GM12874 (cell line): ENCODE measurements around the gene FAXC.

Experiments
- TF ChIP-seq, protein P1 (sequence below): IDR thresholded peaks from 2 replicates; pipeline ENCODE4 v1.5.1; 2011; ENCODE audit warnings: low read depth, mild to moderate bottlenecking, control low read depth, low read length, moderate library complexity; ENCODE audit not compliant: insufficient read depth

The FAXC gene

GRCh38 chr6:99369533-99369932 is 20.1 kb upstream of the FAXC start:
- TF ChIP-seq, protein P1, sequence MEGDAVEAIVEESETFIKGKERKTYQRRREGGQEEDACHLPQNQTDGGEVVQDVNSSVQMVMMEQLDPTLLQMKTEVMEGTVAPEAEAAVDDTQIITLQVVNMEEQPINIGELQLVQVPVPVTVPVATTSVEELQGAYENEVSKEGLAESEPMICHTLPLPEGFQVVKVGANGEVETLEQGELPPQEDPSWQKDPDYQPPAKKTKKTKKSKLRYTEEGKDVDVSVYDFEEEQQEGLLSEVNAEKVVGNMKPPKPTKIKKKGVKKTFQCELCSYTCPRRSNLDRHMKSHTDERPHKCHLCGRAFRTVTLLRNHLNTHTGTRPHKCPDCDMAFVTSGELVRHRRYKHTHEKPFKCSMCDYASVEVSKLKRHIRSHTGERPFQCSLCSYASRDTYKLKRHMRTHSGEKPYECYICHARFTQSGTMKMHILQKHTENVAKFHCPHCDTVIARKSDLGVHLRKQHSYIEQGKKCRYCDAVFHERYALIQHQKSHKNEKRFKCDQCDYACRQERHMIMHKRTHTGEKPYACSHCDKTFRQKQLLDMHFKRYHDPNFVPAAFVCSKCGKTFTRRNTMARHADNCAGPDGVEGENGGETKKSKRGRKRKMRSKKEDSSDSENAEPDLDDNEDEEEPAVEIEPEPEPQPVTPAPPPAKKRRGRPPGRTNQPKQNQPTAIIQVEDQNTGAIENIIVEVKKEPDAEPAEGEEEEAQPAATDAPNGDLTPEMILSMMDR, result no peak

DNA sequence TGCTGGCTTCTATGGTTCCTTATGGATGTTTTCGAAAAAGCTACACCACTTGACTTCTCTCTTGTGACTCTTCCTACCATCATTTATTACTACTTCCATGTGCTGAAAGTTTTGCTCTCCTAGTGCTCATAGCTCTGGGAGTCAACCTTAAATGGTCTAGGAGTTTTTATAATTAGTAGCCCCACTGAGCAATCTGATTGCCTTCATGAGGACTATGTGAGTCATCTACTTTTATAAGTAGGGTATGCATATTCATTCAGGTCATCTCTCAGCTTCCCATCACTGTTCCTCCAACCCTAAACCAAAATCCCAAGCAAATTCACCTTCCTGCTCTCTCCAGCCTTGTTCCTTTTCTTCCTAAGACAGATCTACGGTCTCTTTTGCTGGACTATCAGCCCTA is 17.4 kb upstream of the FAXC start:
- TF ChIP-seq, protein P1, result no peak

- TF ChIP-seq, protein P1, result no peak
Measured at GRCh38 chr6:99364026-99364425, 14.6 kb upstream of the FAXC start.

DNA sequence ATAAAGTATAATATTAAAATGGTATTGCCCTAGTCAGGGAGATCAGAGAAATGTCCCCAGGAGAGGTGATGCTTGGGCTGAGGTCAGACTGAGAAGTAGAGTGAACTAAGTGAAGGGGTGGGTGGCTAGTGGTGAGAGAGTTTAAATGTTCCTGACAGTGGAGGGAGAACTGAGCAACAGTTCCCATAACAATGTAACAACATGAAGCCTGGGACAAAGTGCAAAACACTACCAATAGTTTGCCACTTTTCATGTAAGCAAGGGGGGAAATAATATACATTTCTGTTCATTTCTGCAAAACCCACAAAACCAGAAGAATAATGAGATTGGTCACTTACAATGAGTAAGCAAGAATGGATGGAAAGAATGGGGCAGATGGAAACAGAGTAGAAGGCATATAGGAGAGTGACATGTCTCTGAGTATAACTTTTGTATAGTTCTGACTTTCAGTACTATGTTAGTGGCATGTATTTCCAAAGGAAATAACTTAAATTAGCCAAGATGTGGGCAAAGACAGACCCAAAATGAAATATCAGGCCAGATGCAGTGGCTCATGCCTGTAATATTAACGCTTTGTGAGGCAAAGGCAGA is 13.3 kb upstream of the FAXC start:
- TF ChIP-seq, protein P1, result no peak

DNA sequence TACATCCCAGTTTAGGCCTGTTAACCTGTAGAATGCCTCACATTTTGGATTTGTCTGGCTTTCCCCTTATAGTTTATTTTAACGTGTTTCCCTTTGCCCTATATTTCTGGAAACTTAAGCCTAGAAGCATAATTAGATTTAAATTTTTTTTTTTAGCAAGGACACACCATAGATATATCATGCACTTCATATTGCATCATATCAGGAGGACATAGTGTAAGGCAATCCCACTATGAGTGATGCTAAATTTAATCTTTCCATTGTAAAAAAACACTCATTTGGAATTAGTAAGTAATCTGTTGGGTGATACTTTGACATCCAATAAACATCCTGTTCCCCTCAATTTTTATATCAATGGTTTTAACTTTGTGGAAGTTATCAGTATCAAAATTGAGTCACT is 10.3 kb upstream of the FAXC start:
- TF ChIP-seq, protein P1, result no peak

GRCh38 chr6:99356641-99357040 is 7.2 kb upstream of the FAXC start:
- TF ChIP-seq, protein P1, result no peak

DNA sequence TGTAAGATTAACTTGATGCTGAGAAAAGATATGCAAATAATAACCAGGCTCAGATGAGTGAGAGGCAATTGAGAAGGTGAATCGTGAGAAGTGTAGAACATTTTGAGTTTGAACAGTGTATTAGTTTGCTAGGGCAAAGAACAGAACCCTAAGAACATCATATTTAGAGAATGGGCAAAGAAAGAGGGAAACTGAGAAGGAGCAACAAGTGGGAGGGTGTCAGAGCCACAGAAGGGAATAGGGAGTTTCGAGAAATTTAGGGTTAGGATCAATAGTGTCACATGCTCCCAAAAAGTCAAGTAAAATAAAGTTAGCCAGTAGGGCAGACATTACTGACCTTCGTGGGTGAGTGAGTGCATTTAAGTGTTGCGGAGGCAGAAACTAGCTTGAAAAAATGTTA is 5.5 kb upstream of the FAXC start:
- TF ChIP-seq, protein P1, result no peak

DNA sequence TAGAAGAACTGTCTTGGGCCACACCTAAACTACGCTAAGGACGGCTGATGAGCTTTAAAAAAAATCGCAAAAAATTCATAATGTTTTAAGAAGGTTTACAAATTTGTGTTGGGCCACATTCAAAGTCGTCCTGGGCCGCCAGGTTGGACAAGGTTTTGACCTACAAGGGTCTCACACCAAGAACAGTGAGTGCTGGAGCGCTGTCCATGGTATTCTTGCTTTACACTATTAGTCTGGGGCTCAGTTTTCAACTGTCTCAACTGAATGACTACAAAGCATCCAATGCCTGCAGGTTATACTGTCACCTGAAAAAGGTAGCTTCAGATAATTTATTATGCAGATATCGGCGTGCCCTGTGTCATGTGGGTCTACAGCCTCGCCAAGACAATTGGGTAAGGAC is 3.7 kb upstream of the FAXC start:
- TF ChIP-seq, protein P1, result no peak
